ENCODE measurements around the gene BCR.

The BCR gene

GRCh38 chr22:23225337-23225723 is 45.0 kb downstream of the BCR start:
- Histone ChIP-seq H3K27ac (ENCODE audit: low read depth, low read length) (peak overlapping the region; percentile 96), H3K4me1 (ENCODE audit: control insufficient read depth, insufficient read depth, low read length, unreplicated experiment) (peaks cover 44% of the 10 kb centered on the region), H3K27me3 (ENCODE audit: insufficient read depth, low read length) (no peaks in the 10 kb centered on the region), H2AFZ (ENCODE audit: low read length, unreplicated experiment) (no peak overlapping the region), H3K4me3 (ENCODE audit: low read depth, low read length) (peak overlapping the region; percentile 52; the same call in 1 of the 2 replicates), H3K79me2 (ENCODE audit: control insufficient read depth, insufficient read depth, low read length, unreplicated experiment) (peaks cover 33% of the 10 kb centered on the region), H3K36me3 (ENCODE audit: insufficient read depth, low read length) (peaks cover 18% of the 10 kb centered on the region)

GRCh38 chr22:23225724-23226496 is 45.6 kb downstream of the BCR start:
- peak overlapping the region; percentile 96 for H3K27ac ChIP-seq (ENCODE audit: low read depth, low read length)
- peaks cover 34% of the 10 kb centered on the region for H3K79me2 ChIP-seq (ENCODE audit: control insufficient read depth, insufficient read depth, low read length, unreplicated experiment)
- H2AFZ ChIP-seq (ENCODE audit: low read length, unreplicated experiment), result peak overlapping the region; percentile 12
- peak overlapping the region; percentile 52; the same call in 1 of the 2 replicates for H3K4me3 ChIP-seq (ENCODE audit: low read depth, low read length)
- H3K4me1 ChIP-seq (ENCODE audit: control insufficient read depth, insufficient read depth, low read length, unreplicated experiment), result peaks cover 38% of the 10 kb centered on the region
- no peaks in the 10 kb centered on the region for H3K27me3 ChIP-seq (ENCODE audit: insufficient read depth, low read length)
- H3K36me3 ChIP-seq (ENCODE audit: insufficient read depth, low read length), result peaks cover 18% of the 10 kb centered on the region

- peaks cover 35% of the 10 kb centered on the region for H3K79me2 ChIP-seq (ENCODE audit: control insufficient read depth, insufficient read depth, low read length, unreplicated experiment)
- H3K27me3 ChIP-seq (ENCODE audit: insufficient read depth, low read length), result no peaks in the 10 kb centered on the region
- H3K27ac ChIP-seq (ENCODE audit: low read depth, low read length), result peak overlapping the region; percentile 96
- peak overlapping the region; percentile 12 for H2AFZ ChIP-seq (ENCODE audit: low read length, unreplicated experiment)
- peaks cover 33% of the 10 kb centered on the region for H3K4me1 ChIP-seq (ENCODE audit: control insufficient read depth, insufficient read depth, low read length, unreplicated experiment)
- peaks cover 18% of the 10 kb centered on the region for H3K36me3 ChIP-seq (ENCODE audit: insufficient read depth, low read length)
- H3K4me3 ChIP-seq (ENCODE audit: low read depth, low read length), result peak overlapping the region; percentile 52; the same call in 1 of the 2 replicates
Observed at GRCh38 chr22:23226497-23226850, 46.2 kb downstream of the BCR start.

DNA sequence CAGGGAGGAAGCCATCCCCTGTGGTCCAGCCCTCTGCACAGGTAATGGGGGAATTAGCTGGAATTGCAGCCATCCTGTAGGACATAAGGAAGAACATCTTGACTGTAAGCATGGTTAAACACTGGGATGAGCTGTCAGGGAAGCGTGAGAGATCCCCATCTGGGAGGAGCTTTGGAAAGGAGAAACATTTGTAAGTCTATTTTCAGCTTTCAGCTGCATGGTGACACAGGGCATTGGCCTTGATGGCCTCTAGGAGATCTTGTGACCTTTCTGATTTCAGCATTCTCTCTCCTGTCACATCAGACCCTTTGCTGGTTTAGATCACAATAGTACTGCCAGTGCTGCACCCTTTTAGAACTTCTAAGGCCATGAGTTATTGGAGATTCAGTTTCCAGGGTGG is 47.1 kb downstream of the BCR start:
- peaks cover 18% of the 10 kb centered on the region for H3K36me3 ChIP-seq (ENCODE audit: insufficient read depth, low read length)
- H3K79me2 ChIP-seq (ENCODE audit: control insufficient read depth, insufficient read depth, low read length, unreplicated experiment), result peaks cover 37% of the 10 kb centered on the region
- H3K4me1 ChIP-seq (ENCODE audit: control insufficient read depth, insufficient read depth, low read length, unreplicated experiment), result peaks cover 33% of the 10 kb centered on the region
- H3K27me3 ChIP-seq (ENCODE audit: insufficient read depth, low read length), result no peaks in the 10 kb centered on the region
- 0 out of 2 replicates have a peak overlapping the region, but pooled peaks have one; percentile 96 for H3K27ac ChIP-seq (ENCODE audit: low read depth, low read length)
- H3K4me3 ChIP-seq (ENCODE audit: low read depth, low read length), result no peak overlapping the region
- H2AFZ ChIP-seq (ENCODE audit: low read length, unreplicated experiment), result no peak overlapping the region

GRCh38 chr22:23228503-23228902 is 48.2 kb downstream of the BCR start:
- H3K4me1 ChIP-seq (ENCODE audit: control insufficient read depth, insufficient read depth, low read length, unreplicated experiment), result peaks cover 36% of the 10 kb centered on the region
- H3K27ac ChIP-seq (ENCODE audit: low read depth, low read length), result no peak overlapping the region
- H3K4me3 ChIP-seq (ENCODE audit: low read depth, low read length), result no peak overlapping the region
- no peak overlapping the region for H2AFZ ChIP-seq (ENCODE audit: low read length, unreplicated experiment)
- peaks cover 18% of the 10 kb centered on the region for H3K36me3 ChIP-seq (ENCODE audit: insufficient read depth, low read length)
- H3K79me2 ChIP-seq (ENCODE audit: control insufficient read depth, insufficient read depth, low read length, unreplicated experiment), result peaks cover 38% of the 10 kb centered on the region
- no peaks in the 10 kb centered on the region for H3K27me3 ChIP-seq (ENCODE audit: insufficient read depth, low read length)

- peaks cover 18% of the 10 kb centered on the region for H3K36me3 ChIP-seq (ENCODE audit: insufficient read depth, low read length)
- H3K27ac ChIP-seq (ENCODE audit: low read depth, low read length), result no peak overlapping the region
- no peak overlapping the region for H2AFZ ChIP-seq (ENCODE audit: low read length, unreplicated experiment)
- peaks cover 34% of the 10 kb centered on the region for H3K79me2 ChIP-seq (ENCODE audit: control insufficient read depth, insufficient read depth, low read length, unreplicated experiment)
- no peaks in the 10 kb centered on the region for H3K27me3 ChIP-seq (ENCODE audit: insufficient read depth, low read length)
- no peak overlapping the region for H3K4me3 ChIP-seq (ENCODE audit: low read depth, low read length)
- H3K4me1 ChIP-seq (ENCODE audit: control insufficient read depth, insufficient read depth, low read length, unreplicated experiment), result peaks cover 42% of the 10 kb centered on the region
Observed at GRCh38 chr22:23229646-23230045, 49.3 kb downstream of the BCR start.

- no peaks in the 10 kb centered on the region for H3K27me3 ChIP-seq (ENCODE audit: insufficient read depth, low read length)
- H3K4me1 ChIP-seq (ENCODE audit: control insufficient read depth, insufficient read depth, low read length, unreplicated experiment), result peaks cover 35% of the 10 kb centered on the region
- no peak overlapping the region for H3K4me3 ChIP-seq (ENCODE audit: low read depth, low read length)
Observed at GRCh38 chr22:23230348-23231068, 50.2 kb downstream of the BCR start.

DNA sequence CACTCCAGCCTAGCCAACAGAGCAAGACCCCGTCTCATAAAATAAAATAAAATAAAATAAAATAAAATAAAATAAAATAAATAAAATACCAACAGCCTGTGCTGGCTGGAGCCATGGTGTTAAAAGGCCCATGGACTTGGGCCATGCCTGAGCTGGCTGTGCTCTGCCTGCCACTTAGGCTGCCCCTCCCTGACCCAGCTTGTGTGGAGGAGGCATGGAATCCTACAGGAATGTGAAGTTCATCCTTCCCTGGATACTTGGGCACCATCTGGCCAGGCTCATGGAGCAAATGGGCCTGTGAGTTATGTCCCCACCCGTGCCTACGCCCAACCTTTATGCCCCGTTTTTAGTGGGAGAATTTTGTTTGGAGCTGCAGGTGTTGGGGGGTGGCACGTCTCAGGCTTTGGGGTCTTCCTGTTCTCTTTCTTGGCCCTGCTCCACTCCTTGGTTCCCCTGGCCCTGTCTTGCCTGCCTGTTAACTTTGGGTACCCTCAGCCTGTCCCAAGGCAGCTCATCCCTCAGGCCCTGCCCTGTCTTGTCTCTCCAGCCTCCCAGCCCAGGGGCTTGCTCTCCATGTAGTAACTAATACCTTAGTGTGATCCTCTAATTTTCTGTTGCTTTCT is 51.3 kb downstream of the BCR start:
- H3K4me1 ChIP-seq (ENCODE audit: control insufficient read depth, insufficient read depth, low read length, unreplicated experiment), result peaks cover 24% of the 10 kb centered on the region
- no peaks in the 10 kb centered on the region for H3K27me3 ChIP-seq (ENCODE audit: insufficient read depth, low read length)
- H3K4me3 ChIP-seq (ENCODE audit: low read depth, low read length), result no peak overlapping the region
- no peak overlapping the region for H3K27ac ChIP-seq (ENCODE audit: low read depth, low read length)
- peaks cover 38% of the 10 kb centered on the region for H3K79me2 ChIP-seq (ENCODE audit: control insufficient read depth, insufficient read depth, low read length, unreplicated experiment)
- no peak overlapping the region for H2AFZ ChIP-seq (ENCODE audit: low read length, unreplicated experiment)
- peaks cover 18% of the 10 kb centered on the region for H3K36me3 ChIP-seq (ENCODE audit: insufficient read depth, low read length)

More at GRCh38 chr22:23230348-23231068, 50.2 kb downstream of the BCR start:
- Histone ChIP-seq H3K36me3 (ENCODE audit: insufficient read depth, low read length) (peaks cover 18% of the 10 kb centered on the region), H3K79me2 (ENCODE audit: control insufficient read depth, insufficient read depth, low read length, unreplicated experiment) (peaks cover 34% of the 10 kb centered on the region), H2AFZ (ENCODE audit: low read length, unreplicated experiment) (no peak overlapping the region), H3K27ac (ENCODE audit: low read depth, low read length) (no peak overlapping the region)

DNA sequence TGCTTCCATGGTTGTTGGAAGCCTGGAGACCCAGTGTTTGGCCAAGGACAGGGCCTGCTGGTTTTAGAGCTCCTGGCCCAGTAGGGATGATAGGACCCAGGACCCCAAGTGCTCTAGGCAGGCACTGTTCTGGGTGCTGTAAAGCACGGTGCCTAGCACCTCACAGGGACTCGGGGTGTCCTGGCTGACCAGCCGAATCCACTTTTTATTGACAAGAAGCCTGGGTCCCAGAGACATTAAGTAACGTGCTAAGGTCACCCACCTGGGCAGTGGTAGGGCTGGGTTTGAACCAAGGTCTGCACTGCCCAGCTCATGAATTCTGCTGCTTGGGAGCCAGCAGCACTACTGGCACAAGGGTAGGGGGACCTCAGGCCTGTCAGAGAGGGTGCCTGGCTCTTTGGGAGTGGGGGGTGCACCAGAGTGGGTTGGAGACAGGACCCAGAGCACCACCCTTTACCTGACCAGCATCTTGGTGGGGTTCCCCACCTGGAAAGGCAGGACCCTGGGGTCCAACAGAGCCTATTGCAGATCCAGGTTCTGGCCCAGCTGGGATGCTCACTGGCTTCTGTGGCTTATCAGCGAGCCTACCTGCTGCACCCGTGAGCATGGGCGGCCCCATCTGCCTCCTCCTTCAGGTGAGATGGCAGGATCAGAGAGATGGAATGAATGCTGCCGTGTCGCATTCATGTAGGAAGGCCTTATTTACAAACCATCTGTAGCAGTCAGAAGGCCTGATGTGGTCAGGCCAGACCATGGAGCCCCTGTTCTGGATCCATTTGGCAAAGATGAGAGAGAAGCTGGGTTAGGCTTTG is 52.0 kb downstream of the BCR start:
- H3K4me3 ChIP-seq (ENCODE audit: low read depth, low read length), result no peak overlapping the region
- peaks cover 40% of the 10 kb centered on the region for H3K79me2 ChIP-seq (ENCODE audit: control insufficient read depth, insufficient read depth, low read length, unreplicated experiment)
- H3K4me1 ChIP-seq (ENCODE audit: control insufficient read depth, insufficient read depth, low read length, unreplicated experiment), result peaks cover 17% of the 10 kb centered on the region
- no peak overlapping the region for H3K27ac ChIP-seq (ENCODE audit: low read depth, low read length)
- H3K36me3 ChIP-seq (ENCODE audit: insufficient read depth, low read length), result peaks cover 18% of the 10 kb centered on the region
- H3K27me3 ChIP-seq (ENCODE audit: insufficient read depth, low read length), result no peaks in the 10 kb centered on the region
- no peak overlapping the region for H2AFZ ChIP-seq (ENCODE audit: low read length, unreplicated experiment)

GRCh38 chr22:23233084-23233531 is 52.8 kb downstream of the BCR start:
- Histone ChIP-seq H3K4me3 (ENCODE audit: low read depth, low read length) (no peak overlapping the region), H3K36me3 (ENCODE audit: insufficient read depth, low read length) (peaks cover 17% of the 10 kb centered on the region), H2AFZ (ENCODE audit: low read length, unreplicated experiment) (no peak overlapping the region), H3K27ac (ENCODE audit: low read depth, low read length) (no peak overlapping the region), H3K4me1 (ENCODE audit: control insufficient read depth, insufficient read depth, low read length, unreplicated experiment) (peaks cover 13% of the 10 kb centered on the region), H3K27me3 (ENCODE audit: insufficient read depth, low read length) (no peaks in the 10 kb centered on the region), H3K79me2 (ENCODE audit: control insufficient read depth, insufficient read depth, low read length, unreplicated experiment) (peaks cover 36% of the 10 kb centered on the region)
